Esophagus squamous epithelium (tissue), 4 donors: ENCODE measurements around the gene LCE3B.
"Not testable (repeated sequence)": the region's sequence is repeated elsewhere in the genome, so short reads cannot be mapped to it uniquely, and the experiment has no call there.

Experiments used
- CTCF ChIP-seq, 6 experiments: fragments of 450-650 bp in 4 of 6; fragments of 200-600 bp in 2 of 6; sonication (generic) in 2 of 6; IDR thresholded peaks; one replicate each; pipeline ENCODE4 v1.5.1; 2016 to 2019; ENCODE audit warnings: antibody characterized with exemption in 6 of 6, mild to moderate bottlenecking in 4 of 6, moderate library complexity in 4 of 6
- POLR2A ChIP-seq, 4 donors: fragments of 450-650 bp; IDR thresholded peaks; one replicate each; pipeline ENCODE4 v1.6.1; 2017; ENCODE audit warnings: antibody characterized with exemption in 4 of 4, mild to moderate bottlenecking in 4 of 4, moderate library complexity in 3 of 4

GRCh38 chr1:152579526-152579925, 34.1 kb upstream of the LCE3B start:
- TF ChIP-seq POLR2A, CTCF (IDR thresholded peaks at IDR 0.05): not testable (repeated sequence)
